Adrenal gland (tissue), 5 donors: ENCODE measurements around the gene PBRM1.

Experiments
- POLR2A ChIP-seq, 2 donors: fragments of 450-650 bp; IDR thresholded peaks; one replicate each; pipeline ENCODE4 v1.6.1; 2017; ENCODE audit warnings: antibody characterized with exemption in 2 of 2, mild to moderate bottlenecking in 2 of 2, moderate library complexity in 1 of 2
- TF ChIP-seq, protein P1 (sequence below), 6 experiments: fragments of 450-650 bp in 4 of 6; fragments of 200-600 bp in 2 of 6; sonication (generic) in 1 of 6; IDR thresholded peaks; 1 replicate in 5 of 6; 2 replicates in 1 of 6; pipeline versions ENCODE4 v1.5.1 to v1.8.0; 2016 to 2021; ENCODE audit warnings: antibody characterized with exemption in 6 of 6, mild to moderate bottlenecking in 2 of 6, moderate library complexity in 1 of 6
- donor health status: DM: no; HTN: no; CAD: no.

DNA sequence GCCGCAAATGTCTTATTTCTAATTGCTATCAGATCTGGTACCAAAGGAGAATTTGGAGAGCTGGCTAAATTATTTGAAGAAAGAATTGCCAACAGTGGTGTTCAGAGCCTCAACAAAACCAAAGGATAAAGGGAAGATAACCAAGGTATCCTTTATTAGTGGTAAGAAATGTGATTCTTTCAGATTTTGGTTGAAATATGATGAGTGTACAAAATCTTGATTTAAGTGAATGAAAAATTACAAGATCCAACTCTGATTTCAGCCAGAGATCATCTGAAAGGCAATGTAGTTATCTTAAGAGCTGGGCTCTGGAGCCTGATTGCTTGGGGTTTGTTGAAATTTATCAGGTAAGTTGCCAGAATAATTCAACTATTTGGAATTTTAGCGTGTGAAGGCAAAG, 4.8 kb upstream of the PBRM1 start:
- TF ChIP-seq, protein P1, sequence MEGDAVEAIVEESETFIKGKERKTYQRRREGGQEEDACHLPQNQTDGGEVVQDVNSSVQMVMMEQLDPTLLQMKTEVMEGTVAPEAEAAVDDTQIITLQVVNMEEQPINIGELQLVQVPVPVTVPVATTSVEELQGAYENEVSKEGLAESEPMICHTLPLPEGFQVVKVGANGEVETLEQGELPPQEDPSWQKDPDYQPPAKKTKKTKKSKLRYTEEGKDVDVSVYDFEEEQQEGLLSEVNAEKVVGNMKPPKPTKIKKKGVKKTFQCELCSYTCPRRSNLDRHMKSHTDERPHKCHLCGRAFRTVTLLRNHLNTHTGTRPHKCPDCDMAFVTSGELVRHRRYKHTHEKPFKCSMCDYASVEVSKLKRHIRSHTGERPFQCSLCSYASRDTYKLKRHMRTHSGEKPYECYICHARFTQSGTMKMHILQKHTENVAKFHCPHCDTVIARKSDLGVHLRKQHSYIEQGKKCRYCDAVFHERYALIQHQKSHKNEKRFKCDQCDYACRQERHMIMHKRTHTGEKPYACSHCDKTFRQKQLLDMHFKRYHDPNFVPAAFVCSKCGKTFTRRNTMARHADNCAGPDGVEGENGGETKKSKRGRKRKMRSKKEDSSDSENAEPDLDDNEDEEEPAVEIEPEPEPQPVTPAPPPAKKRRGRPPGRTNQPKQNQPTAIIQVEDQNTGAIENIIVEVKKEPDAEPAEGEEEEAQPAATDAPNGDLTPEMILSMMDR (IDR thresholded peaks at IDR 0.05): no peak
- no peak for TF ChIP-seq POLR2A (IDR thresholded peaks at IDR 0.05)
